C4-2B (cell line): Measurements from ENCODE around the gene SSTR5.

ENCODE experiments used
- H3K27ac ChIP-seq: fragments of 450-650 bp; 2 replicates; pipeline ENCODE4 v1.5.1; 2017
- ZFX ChIP-seq: fragments of 450-650 bp; IDR thresholded peaks from 2 replicates; pipeline ENCODE4 v1.6.1; 2017
- TF ChIP-seq, protein P1 (sequence below): fragments of 450-650 bp; conservative IDR thresholded peaks from 2 replicates; pipeline ENCODE4 v1.5.1; 2017; ENCODE audit warnings: mild to moderate bottlenecking

Gene SSTR5

DNA sequence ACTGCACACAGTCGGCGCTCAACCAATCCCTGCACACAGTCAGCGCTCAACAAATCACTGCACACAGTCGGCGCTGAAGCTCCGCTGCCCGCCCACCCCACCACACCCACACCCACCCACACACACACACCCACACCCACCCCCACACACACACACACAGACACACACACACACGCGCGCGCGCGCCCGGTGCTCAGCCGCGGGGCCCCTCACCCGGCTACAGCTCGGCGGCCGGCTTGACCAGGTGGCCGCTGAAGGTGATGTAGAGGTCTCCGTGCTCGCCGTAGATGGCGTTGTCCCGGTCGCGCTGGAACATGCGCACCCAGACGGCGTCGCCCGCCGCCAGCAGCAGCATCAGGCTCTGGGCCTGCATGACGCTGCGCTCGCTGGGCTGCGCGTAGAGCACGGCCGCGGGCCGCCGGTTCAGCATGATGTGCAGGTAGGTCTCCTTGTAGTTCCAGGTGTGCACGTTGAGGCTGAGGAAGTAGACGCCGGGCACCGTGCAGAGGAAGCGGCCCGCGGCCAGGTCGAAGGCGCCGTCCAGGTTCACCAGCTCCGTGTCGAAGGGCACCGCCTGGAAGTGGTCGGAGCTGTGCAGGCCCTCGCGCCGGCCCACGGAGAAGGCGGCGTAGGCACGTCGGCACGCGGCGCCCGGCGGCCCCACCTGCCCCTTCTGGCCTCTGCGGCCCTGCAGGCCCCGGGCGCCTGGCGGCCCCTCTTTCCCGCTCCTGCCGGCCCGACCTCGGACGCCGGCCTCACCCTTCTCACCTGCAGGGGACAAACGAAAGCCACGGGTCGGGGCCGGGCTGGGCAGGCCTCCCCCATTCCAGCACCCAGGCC lies 21.0 kb downstream of the SSTR5 start:
- TF ChIP-seq, protein P1, sequence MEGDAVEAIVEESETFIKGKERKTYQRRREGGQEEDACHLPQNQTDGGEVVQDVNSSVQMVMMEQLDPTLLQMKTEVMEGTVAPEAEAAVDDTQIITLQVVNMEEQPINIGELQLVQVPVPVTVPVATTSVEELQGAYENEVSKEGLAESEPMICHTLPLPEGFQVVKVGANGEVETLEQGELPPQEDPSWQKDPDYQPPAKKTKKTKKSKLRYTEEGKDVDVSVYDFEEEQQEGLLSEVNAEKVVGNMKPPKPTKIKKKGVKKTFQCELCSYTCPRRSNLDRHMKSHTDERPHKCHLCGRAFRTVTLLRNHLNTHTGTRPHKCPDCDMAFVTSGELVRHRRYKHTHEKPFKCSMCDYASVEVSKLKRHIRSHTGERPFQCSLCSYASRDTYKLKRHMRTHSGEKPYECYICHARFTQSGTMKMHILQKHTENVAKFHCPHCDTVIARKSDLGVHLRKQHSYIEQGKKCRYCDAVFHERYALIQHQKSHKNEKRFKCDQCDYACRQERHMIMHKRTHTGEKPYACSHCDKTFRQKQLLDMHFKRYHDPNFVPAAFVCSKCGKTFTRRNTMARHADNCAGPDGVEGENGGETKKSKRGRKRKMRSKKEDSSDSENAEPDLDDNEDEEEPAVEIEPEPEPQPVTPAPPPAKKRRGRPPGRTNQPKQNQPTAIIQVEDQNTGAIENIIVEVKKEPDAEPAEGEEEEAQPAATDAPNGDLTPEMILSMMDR, result no peak
- no peak for TF ChIP-seq ZFX
- H3K27ac ChIP-seq, result no peak overlapping the region

DNA sequence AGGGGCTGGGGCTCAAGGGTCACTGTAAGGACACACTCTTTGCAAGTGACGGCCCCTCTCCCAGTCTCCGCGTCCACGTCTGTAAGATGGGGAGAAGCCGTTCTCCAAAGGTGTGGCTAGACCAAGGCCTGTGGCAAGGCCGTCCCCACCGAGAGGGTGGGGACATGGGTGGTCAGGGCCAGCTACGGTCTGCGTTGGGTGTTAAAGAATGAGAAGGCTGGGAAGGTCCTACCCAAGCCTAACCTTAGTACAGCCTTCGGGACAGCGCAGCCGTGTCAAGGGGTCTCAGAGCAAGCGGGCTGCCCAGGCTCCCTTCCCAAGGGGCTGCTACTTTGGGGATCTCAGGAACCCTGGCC lies 21.6 kb downstream of the SSTR5 start:
- no peak for TF ChIP-seq ZFX
- TF ChIP-seq, protein P1, result no peak

DNA sequence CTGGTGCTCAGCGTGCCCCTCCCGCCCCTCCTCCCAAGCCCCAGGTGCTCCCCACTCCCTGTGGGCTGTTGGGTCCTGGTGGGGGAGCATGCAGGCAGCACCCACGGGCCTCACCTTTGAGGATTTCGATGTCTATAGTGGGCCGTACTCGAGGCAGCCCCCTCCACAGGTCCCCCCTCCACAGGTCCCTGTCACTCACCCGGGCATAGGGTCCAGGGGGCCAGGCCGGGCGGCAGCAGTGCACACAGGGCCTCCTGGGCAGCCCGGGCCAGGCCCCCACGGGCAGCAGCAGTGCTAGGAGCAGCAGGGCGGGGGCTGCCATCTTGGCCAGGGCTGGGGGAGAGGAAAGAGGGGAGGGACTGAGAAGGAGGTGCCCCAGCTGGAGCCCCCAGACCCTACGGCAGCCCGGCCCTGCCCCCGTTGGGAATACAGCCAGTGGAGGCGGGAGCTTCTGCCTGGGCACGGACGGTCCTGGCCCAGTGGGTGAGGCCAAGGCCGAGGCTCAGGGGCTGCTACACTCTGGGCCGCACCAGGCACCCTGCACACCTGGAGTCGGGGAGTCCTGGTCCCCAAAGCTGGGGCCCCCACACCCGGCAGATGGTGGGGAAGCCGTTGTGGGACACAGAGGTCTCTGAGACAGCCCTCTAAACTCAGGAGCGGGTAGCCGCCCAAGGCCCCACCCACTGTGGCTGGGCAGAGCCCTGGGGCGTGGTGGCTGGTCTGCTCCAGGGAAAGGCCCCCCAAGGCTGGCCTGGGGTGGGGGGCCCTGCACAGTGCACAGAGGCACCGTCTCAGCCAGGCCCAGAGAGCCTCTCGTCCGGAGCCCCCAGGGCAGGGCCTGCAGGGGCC lies 22.3 kb downstream of the SSTR5 start:
- no peak overlapping the region for H3K27ac ChIP-seq
- TF ChIP-seq ZFX, result no peak
- TF ChIP-seq, protein P1, result no peak

More for the DNA sequence above, 21.6 kb downstream of the SSTR5 start:
- H3K27ac ChIP-seq, result no peak overlapping the region

DNA sequence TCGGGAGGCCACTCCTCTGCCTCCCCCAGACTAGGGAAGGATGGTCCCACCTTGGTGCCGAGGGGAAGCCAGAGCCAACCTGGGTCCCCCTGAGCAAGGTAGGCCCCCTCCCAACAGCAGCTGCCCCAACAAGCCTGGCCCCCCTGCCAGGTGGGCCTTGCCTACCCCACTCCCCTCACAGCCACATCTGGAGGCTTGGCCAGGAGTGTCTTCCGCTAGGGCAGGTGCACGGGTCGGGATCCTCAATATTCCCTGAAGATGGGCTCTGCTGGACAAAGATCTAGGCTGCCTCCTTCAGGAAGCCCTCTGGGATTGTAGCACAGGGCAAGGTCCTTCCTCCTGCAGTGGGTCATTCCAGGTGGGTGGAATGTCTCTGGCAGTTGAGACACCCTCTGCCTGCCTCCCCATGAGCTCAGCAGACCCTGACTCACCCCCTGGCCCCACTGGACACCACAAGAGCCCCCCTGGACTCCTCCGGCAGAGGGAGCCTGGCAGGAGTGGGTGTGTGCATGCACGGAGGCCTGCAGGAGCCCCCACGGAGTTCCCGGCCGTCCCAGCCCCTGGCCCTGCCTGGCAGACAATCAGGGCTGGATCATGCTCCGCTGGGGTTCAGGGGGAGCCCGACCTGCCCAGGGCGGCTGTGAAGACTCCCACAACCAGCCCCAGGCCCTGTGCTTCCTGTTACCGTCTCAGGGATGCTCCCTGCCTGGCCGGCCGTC lies 23.1 kb downstream of the SSTR5 start:
- TF ChIP-seq, protein P1, result no peak
- TF ChIP-seq ZFX, result no peak
- H3K27ac ChIP-seq, result no peak overlapping the region

DNA sequence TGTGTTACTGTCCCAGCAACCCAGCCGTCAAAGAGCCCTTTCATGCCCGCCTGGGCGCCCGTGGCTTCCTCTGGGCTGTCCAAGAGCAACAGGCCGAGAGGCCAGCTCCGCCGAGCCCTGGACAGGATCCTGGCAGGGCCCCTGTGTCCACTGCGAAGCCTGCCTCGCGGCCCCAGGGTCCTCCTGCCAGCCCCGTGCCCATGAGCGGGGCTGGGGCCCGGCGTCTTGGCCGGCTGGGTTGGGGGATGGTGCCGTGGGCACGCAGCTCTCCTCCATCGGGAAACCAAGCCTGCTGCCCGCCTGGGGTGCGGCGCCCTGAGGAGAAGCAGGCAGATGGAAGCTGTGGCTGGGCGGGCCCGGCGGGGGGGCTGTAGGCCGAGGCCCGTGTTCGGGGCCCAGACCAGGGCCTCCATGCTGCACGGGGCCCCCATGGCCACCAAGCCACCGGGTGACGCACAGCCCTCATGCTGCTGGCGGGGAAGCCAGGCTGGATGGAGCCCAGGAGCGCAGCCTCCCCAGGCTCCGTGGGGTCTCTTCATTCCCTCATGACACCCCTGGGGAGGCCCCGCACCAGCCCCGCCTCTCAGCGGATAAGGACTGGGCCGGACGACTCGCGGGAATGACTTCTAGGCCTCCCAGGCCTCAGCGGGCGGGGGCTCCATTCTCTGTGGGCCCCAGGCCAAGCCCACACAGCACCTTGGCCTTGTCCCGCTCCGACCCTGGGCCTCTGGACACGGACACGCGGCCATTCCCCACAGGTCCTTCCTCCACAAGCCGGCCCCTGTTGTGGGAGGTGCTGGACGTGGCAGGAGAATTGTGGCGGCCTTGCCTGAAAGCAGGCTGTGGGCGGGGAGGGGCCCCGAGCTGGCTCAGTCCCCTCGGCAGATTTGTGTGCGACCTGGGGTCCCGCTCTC lies 23.9 kb downstream of the SSTR5 start, which contains the start of gene C1QTNF8:
C1QTNF8 (minus strand) TSS at position 76 of the 914 bp plus-strand sequence. CDS start 1,322 bp downstream, outside the sequence.
- H3K27ac ChIP-seq, result no peak within 1 kb of the TSS
- TF ChIP-seq, protein P1, result no peak
- TF ChIP-seq ZFX, result no peak

DNA sequence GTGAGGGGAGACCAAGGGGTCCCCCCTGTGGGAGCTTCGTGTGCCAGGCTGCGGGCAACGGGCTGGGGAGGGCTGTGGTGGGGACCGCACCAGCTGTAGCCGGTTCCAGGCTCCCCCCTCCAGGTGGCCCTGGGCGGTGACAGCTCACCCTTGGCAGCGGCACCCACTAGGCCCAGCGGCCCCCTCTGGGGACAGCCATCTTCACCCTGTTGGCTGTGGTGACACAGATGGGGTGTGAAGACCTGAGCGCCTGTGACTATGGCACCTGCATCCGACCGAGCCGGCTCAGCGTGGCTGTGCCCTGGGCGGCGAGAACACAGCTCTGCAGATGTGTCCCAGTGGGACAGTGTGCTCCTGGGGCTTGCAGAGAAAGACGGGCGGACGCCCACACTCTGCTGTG lies 24.6 kb downstream of the SSTR5 start:
- TF ChIP-seq, protein P1, result no peak
- no peak for TF ChIP-seq ZFX
- H3K27ac ChIP-seq, result no peak overlapping the region
